HG03460 (cell line): ENCODE measurements around the gene SLC12A3.
"Not testable (repeated sequence)": the region's sequence is repeated elsewhere in the genome, so short reads cannot be mapped to it uniquely, and the experiment has no call there.

Experiments used
- ATAC-seq: cut with Tn5 transposase; IDR thresholded peaks from one replicate; pipeline ENCODE4 v1.9.1; 2021; ENCODE audit not compliant: unreplicated experiment

SLC12A3 gene

DNA sequence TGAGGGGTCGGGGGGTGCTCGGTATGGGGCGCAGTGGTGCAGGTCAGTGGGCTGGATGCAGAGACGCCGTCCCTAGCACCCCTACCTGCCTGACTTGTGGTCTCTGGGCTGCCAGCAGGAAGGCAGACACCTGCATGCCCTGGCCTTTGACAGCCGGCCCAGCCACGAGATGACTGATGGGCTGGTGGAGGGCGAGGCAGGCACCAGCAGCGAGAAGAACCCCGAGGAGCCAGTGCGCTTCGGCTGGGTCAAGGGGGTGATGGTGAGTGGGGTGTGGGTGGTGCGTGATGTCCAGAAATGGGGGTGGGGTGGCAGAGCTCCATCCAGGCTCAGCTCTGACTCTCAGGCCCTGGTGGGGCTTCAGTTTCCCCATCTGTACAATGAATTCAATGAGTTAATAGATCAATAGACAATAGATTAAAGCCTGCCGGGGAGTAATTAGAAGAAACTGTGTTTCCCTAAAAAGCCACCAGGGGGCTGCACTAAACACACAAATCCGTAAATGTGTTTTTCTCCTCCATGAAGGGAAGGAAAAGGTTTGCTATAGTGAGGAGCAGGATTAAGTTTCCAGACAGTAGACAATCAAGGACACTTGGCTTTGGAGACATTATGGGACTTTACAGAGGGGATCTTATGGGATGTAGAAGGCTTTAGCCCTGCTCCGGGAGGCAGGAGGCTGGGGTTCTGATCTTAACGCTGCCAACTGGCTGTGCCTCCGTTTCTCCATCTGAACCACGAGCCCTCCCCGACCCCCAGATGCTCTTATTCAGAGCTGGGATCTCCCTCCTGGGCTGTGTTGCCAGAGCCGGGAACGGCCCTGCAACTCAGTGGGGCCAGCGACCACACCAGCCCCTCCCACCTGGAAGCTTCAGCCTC is 2.2 kb downstream of the SLC12A3 start:
- ATAC-seq = no peak

DNA sequence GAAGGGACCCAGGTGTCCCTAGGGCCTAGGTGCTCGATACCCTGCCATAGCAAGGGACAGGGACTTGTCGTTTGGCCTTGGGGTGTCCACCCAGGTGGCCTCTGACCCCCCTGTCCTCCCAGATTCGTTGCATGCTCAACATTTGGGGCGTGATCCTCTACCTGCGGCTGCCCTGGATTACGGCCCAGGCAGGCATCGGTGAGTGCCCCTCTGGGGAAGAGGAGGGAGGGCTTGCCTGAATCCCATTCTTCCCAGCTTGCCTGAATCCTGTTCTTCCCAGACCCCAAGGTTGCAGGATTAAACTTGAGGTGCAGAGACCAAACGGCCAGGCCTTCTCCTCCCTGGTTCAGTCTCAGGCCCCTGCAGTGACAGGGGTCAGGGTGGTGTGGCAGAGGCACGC is 3.2 kb downstream of the SLC12A3 start:
- ATAC-seq = no peak

DNA sequence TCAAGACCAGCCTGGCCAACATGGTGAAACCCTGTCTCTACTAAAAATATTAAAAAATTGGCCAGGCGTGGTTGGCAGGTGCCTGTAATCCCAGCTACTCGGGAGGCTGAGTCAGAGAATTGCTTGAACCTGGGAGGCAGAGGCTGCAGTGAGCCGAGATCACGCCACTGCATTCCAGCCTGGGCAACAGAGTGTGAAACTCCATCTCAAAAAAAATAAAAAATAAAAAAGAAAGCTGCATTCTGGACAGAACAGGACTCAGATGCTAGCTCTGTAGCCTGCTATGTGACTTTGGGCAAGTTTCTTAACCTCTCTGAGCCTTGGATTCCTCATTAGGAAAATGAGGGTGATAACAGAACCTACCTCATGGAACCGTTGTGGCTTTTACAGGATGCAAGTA is 3.8 kb downstream of the SLC12A3 start:
- not testable (repeated sequence) for ATAC-seq

DNA sequence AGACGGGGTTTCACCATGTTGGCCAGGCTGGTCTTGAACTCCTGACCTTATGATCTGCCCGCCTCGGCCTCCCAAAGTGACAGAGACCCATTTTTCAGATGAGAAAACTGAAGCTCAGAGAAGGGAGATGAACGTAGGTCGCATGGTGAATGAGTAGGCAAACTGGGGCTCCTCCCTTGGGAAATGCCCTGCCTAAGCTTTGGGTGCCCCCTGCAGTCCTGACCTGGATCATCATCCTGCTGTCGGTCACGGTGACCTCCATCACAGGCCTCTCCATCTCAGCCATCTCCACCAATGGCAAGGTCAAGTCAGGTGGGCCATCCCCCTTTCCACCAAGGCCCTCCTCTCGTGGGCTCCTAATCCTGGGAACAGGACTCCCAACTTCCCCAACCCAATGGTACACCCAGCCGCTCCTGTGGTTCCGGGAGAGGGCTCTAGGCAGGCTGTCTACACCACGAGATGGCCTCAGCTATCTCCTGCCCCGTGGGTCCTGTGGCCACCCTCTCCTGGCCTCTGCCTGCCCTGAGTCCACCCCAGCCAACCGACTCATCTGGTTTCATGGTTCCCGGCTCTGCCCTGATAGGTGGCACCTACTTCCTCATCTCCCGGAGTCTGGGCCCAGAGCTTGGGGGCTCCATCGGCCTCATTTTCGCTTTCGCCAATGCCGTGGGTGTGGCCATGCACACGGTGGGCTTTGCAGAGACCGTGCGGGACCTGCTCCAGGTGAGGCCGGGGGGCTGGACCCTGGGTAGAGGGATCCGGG is 4.7 kb downstream of the SLC12A3 start:
- ATAC-seq = no peak

DNA sequence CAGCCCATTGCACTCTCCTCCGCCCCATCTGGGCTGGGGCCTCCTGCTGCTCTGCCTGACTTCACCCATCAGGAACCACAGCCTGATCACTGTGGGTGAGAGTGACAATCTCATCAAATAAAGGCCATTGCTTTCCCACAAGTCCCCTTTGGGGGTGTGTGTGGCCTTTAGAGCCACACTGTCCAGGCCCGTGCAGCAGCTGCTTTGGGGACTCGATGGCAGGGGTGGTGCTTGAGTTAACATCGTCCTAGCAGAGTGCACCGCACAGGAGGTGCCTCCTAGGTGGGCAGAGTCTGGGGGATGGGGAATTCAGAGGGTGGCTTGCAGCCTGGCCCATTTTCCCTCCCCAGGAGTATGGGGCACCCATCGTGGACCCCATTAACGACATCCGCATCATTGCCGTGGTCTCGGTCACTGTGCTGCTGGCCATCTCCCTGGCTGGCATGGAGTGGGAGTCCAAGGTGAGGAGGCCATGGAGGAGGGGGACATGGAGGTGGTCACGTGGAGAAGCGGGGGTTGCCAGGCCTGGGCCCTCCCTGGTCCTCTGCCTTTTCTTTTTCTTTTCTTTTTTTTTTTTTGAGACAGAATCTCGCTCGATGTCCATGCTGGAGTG is 5.4 kb downstream of the SLC12A3 start:
- ATAC-seq = no peak

DNA sequence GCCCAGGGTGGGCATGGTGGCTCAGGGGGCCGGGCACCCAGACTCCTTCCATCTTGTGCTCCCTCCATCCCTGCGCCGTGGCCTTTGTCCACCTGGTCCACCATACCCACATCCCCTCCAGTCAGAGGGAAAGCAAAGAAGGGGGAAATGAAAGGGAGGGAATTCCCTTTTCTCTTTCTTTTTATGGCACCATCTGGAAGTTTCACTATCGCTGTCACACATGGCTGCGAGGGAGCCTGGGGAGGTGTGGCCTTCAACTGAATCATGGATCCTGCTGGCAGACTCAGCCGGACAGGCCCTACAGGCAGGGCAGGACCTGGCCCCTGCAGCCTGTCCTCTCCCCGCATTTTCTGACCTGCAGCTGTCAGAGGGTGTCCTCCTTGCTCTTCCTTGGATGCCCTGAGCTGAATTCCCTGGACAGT is 6.2 kb downstream of the SLC12A3 start:
- ATAC-seq = no peak

DNA sequence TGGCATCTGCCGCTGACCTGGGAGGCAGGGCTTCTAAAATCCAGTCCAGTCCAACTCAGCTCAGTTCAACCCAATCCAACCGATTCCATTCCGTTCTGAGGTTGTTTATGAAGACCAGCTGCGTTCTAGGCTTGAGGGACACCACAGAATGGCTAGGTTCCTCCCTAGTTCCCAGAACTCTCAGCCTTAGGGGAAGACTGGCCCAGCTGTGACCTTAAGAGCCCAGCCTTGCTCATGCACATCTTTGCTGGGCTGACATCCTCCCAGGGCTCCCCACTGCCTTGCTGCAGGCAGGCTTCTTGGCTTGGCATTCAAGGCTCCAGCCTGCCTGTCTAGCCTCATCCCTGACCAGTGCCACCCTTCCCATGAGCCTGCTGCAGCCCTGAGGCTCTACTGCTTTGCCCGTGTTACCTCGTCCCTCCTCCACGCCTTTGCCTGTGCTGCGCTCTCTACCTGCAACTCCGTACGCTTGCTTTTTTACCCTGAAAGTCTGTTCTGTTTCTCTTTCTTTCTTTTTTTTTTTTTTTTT is 7.9 kb downstream of the SLC12A3 start:
- no peak for ATAC-seq

DNA sequence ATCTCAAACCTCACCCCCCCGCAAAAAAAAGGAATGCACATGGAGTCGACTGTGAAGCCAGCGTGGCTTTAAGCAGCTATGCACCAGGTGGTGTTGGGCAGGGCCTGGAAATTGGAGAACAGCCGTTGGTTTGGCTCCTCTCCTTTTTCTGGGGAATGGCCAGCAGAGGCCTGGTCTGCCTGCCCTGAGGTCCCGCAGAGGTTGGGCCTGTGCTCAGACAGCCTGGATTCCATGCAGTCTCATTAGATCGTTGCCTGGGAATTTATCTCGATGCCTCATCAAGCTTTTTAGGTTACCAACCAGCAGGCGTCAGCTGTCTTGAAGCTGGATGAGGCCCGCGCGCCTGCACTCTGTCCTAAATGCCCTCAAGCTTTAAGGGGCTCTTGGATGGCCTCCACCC is 9.8 kb downstream of the SLC12A3 start:
- ATAC-seq = no peak

DNA sequence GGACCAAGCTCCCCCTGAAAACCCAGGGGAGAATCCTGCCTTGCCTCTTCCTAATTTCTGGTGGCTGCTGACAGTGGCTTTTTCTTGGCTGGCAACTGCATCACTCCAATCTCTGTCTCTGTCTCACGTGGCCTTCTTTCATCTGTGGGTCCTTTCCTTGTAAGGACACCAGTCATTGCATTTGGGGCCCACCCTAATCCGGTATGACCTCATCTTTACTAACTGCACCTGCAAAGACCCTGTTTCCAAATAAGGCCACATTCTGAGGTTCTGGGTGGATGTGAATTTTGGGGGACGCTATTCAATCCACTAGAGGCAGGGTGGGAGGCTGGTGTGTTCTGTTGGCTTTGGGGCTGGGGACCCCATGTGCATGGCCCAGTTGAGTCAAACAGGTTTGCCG is 11.0 kb downstream of the SLC12A3 start:
- no peak for ATAC-seq

DNA sequence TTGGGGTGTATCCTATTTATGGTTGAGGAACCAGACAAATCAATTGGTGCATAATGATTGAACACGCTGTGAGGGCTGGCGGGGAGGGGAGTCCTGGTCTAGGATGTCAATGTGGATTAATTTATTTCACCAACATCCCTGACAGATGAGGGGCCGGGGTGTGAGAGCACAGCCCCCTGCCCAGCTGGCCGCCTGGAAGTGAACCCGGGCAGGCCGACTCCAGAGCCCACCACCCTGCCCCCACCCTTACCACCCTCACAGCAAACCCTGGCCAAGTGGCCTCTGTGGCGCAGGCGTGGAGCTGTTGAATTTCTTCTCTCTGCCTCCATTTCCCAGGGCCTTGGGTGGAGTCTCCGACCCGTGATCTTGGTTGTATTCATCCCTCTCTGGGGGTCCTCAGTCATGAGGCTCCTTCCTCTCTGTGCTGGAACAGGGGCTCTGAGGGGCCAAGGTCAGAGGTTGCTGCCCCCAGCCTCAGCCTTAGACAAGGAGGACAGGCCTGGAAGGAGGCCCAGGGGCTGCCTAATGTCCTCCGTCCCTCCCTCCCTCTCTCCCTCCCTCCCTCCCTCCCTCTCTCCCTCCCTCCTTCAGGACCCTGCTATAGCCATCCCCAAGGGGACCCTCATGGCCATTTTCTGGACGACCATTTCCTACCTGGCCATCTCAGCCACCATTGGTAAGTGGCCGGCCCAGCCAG is 12.6 kb downstream of the SLC12A3 start:
- no peak for ATAC-seq

DNA sequence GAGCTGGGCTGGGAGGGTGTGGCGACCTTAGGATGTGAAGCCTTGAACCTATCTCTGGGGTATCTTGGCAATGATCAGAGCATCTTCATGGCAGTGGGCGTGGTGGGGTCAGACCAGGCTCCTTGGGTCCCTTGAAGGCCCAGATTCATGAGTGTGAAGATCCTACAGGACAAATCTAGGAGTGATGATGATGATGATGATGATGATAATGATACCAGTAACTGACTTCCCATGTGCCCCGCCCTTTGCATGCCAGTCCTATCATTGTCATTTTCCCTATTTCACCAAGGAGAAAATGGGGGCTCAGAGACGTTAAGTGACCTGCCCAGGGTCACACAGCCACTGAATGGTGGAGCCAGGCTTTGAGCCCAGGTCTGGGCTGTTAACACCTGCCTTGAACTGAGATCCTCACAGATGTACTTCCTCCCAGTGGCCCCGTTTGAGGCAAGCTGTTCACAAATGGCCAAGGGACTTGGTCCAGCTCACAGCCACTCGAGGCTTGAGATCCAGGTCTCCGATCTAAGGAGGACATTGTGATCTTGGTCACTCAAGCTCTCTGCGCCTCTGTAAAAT is 13.4 kb downstream of the SLC12A3 start:
- no peak for ATAC-seq

DNA sequence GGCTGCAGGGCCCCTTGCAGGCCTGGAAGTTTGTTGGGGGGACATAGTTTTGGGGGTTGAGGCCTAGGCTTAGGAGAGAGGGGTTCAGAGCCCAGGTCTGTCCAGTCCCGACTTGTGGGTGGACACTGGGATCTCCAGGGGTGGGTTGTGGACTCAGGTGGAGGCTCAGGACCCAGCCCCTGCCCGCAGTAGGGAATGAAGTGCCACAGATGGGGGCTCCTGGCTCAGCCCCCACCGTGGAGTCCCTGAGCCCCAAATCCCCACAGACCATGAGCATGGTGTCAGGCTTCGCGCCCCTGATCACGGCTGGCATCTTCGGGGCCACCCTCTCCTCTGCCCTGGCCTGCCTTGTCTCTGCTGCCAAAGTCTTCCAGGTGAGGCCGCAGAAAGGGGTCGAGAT is 14.3 kb downstream of the SLC12A3 start:
- no peak for ATAC-seq

DNA sequence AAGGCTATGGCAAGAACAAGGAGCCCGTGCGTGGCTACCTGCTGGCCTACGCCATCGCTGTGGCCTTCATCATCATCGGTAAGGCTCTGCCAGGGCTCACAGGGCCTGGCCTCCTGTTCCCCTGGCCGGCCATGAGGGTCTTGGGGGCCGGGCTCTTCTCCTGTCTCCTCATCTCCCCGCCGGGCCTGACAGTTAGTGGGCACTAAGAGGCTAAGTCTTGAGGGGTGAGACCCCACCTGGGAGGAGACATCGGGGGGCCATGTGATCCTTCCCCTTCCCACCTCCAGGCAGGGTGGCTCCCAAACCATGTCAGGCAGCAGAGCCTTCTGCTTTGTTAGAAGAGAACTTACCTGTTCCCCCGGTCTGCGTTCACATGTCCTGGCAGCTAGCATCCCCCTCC is 15.2 kb downstream of the SLC12A3 start:
- ATAC-seq = no peak

DNA sequence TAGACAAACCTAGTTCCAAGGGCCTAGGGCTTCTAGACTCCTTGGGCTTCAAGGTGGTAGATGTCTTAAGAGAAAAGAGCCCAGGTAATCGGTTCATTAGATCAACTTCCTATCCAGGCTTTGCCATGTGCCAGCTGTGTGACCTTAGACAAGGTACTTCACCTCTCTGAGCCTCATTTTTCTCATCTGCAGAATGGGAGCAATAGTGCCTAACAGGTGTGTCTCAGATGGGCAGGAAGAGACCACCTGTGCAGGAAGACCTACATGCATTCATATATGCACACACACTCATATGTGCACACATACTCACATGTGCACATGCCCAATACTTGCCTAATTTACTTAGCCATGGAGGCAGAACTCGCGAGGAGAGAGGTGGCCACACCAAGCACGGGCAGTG is 15.7 kb downstream of the SLC12A3 start:
- no peak for ATAC-seq

DNA sequence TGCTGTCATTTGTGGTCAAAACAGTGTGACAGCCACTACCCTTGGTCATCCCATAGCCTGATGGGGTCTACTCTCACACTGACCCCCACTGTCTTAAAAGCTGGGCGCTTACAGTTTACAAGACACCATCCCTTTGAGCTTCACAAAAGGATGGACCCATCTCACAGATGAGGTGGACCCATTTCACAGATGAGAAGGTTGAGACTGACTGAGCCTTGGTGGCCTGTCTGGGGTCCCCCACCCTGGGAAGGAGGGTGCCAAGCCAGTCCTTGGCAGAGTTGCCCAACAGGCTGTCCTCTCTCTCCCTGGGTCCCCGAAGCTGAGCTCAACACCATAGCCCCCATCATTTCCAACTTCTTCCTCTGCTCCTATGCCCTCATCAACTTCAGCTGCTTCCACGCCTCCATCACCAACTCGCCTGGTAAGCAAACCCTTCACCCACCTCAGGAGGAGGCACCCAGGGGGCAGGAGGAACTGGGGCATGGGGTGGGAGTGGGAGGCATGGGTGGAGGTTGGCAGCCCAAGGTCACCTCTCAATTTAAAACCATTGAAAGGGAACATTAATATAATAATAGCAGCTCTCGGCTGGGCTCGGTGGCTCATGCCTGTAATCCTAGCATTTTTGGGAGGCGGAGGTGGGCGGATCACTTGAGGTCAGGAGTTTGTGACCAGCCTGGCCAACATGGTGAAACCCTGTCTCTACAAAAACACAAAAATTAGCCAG is 17.2 kb downstream of the SLC12A3 start:
- ATAC-seq = no peak

DNA sequence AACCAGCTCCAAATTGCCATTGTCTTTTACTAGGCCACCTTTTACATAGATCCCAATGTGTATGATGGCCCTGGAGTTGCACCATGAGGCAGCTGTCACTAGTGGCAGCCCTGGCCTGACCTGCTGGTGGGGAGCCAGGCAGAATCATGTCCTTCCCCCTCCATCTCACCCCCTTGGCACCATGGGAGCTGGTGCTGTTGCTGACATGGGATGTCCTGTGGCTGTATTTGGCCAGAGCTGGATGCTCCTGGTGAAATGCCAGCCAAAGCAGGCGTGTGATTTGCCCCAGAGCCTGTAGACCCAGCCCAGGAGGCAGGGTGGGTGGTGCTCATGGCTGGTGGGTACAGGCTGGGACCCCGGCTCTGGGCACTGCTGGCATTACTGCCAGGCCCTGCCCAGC is 18.6 kb downstream of the SLC12A3 start:
- ATAC-seq = no peak

DNA sequence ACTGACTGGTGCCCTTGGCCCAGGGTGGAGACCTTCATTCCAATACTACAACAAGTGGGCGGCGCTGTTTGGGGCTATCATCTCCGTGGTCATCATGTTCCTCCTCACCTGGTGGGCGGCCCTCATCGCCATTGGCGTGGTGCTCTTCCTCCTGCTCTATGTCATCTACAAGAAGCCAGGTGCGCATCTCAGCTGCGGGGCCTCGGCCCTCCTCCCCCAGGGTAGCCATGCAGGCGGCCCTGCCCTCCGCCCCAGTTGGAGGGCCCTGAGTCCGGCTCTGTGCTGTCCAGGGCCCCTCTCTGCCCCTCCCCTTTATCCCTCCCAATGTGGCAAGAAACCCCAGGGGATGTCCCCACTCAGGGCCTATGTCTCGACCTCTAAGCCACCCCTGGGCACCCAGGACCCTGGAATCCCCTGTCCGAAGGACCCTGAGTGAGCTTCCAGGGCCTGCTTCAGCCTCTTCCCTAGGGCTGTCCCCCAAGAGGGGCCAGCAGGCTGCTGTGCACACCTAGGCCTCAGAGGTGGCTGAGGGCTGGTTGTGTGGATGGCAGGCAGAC is 19.1 kb downstream of the SLC12A3 start:
- no peak for ATAC-seq

DNA sequence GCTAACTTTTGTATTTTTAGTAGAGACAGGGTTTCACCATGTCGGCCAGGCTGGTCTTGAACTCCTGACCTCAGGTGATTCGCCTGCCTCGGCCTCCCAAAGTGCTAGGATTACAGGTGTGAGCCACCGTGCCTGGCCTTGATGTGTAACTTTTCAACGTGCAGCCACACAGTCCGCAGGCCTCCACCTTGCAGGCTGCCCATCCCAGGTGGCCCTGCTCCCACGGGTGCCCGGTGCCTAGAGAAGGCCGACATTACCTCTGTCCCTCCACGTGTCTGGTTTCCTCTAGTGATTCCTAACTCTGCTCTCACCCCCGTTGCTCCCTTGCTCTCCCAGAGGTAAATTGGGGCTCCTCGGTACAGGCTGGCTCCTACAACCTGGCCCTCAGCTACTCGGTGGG is 19.9 kb downstream of the SLC12A3 start:
- not testable (repeated sequence) for ATAC-seq

DNA sequence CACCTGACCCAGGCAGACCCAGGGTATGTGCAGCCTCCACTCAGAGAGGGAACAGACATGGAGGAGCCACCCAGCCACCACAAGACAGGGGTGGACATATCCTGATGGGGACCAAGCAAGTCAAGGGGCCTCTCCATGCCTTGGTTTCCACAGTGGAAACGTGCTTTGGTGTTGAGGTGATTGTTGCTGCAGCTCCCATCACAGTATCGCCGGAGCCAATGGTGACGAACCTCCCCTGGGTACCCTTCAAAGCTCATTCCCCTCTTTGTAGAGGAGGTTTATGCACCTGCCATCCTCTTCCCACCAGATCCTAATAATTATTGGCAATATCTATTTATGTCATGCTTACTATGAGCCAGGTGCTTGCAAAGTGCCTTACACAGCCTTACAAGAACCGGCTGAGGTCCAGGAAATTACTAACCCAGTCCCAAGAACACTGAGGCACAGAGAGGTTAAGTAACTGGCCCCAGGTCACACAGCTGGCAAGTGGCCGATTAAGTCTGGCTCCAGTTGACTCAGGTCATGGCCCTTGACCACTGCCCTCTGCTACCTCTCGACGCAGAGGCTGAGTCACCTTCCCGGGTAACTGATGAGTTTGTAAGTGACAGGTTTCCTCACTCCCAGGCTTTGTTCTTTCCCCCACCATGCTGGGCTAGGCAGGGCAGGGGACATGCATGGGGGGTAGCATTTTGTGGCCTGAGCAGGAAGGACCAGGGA is 20.6 kb downstream of the SLC12A3 start:
- no peak for ATAC-seq
